Activated CD8-positive, alpha-beta T cell treated with anti-CD3 and anti-CD28 coated beads for 36 hours (primary cell): Measurements from ENCODE around the gene FABP7. TPM values are rescaled to one million over a fixed set of nuclear protein-coding genes. Genes with fewer than 3 reads are reported as not detected.

Experiments used
- ATAC-seq: fragments of 200-7000 bp; cut with Tn5 transposase; one replicate; pipeline ENCODE4 v1.10.0; 2021; ENCODE audit warnings: mild to moderate bottlenecking, moderate library complexity
- CTCF ChIA-PET: fragments of 350-600 bp; sonication (Branson Sonifier 250); formaldehyde crosslinking; loops from one replicate; lab custom pipeline; 2021; ENCODE audit warnings: antibody characterized with exemption; lab: Charles Lee
- POLR2A ChIA-PET: fragments of 350-600 bp; sonication (Branson Sonifier 250); formaldehyde crosslinking; loops from one replicate; lab custom pipeline; 2021; ENCODE audit warnings: antibody characterized with exemption; lab: Charles Lee
- DNase-seq: peaks from one replicate; pipeline ENCODE4 v3.0.0-alpha.2; 2020
- H3K27ac Mint-ChIP-seq: one replicate; pipeline ENCODE4 v1.8.0; 2021; ENCODE audit warnings: mild to moderate bottlenecking, mixed read lengths
- H3K27me3 Mint-ChIP-seq: one replicate; pipeline ENCODE4 v1.8.0; 2021; ENCODE audit warnings: mixed read lengths
- H3K36me3 Mint-ChIP-seq: one replicate; pipeline ENCODE4 v1.8.0; 2021; ENCODE audit warnings: low read depth, mixed read lengths
- H3K4me1 Mint-ChIP-seq: one replicate; pipeline ENCODE4 v1.8.0; 2021; ENCODE audit warnings: low read depth, mixed read lengths
- H3K4me3 Mint-ChIP-seq: one replicate; pipeline ENCODE4 v1.8.0; 2021; ENCODE audit warnings: mild to moderate bottlenecking, moderate library complexity, mixed read lengths
- H3K9me3 Mint-ChIP-seq: one replicate; pipeline ENCODE4 v1.8.0; 2021; ENCODE audit warnings: mixed read lengths
- intact Hi-C: fragments of 100-400 bp; cut with micrococcal nuclease; formaldehyde crosslinking; loops from one replicate; pipeline ENCODE4 v1.10.0; 2022
- total RNA-seq, 2 experiments: library from RNA; stranded (reverse); gene quantifications; one replicate each; pipeline ENCODE4 v1.2.3, GENCODE V29; 2021
- TF ChIP-seq, protein P1 (sequence below): fragments of 200-600 bp; IDR thresholded peaks from one replicate; pipeline ENCODE4 v1.8.0; 2022; ENCODE audit warnings: antibody characterized with exemption, mild to moderate bottlenecking

The FABP7 gene
- total RNA-seq, 2 experiments from 2014 or later, result not detected

DNA sequence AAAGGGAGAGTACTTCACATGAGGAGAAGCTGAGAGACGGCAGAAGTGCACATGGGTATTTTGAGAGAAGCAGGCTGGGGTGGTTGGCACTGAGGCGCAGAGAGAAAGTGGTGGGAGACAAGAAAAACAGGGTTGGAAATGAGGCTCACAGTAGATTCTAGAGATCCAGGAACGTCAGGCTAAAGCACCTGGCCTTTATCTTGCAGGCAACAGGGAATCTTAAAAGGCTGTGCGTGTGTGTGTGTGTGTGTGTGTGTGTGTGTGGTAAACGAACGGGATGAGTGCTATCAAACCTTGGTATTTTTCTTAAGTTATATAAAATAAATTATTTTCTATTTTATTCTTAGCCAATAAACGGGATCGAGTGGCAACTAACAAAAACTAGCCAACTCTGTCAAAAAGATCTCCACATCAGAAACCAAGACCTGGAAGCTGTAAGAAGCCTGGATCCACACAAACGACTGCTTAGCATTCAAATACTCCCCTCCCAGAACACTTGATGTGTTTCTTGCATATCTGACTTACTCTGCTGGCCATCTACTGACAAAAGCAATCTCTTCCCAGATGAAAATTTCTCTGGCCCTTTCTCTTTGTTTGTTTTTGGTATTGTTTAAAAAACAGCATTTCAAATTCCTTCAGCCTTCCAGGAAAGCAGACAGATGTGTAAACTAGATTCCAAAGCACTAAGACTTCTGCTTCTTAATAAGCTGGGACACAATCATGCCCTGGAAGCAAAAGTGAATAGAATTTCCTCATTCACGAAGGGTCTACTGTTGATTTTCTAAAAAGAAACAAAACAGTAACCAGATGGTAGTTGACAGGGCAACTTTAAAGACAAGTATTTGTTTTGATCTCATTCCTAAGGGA is 44.8 kb upstream of the FABP7 start:
- intact Hi-C loops, result loop anchor here (5.0 kb wide), 1 partner anchor 583 kb away; no protein-coding TSS in a partner anchor
- Mint-ChIP-seq H3K4me1 (no peaks in the 10 kb centered on the region), H3K27me3 (peaks cover 8% of the 10 kb centered on the region), H3K27ac (no peak overlapping the region), H3K9me3 (no peaks in the 10 kb centered on the region), H3K4me3 (no peak overlapping the region), H3K36me3 (no peaks in the 10 kb centered on the region)
- ChIA-PET CTCF (interaction anchor here (6.2 kb wide), 1 partner anchor 104 kb away, joined by 77 read pairs; no protein-coding TSS in a partner anchor), POLR2A (no interaction called here)
- TF ChIP-seq, protein P1, sequence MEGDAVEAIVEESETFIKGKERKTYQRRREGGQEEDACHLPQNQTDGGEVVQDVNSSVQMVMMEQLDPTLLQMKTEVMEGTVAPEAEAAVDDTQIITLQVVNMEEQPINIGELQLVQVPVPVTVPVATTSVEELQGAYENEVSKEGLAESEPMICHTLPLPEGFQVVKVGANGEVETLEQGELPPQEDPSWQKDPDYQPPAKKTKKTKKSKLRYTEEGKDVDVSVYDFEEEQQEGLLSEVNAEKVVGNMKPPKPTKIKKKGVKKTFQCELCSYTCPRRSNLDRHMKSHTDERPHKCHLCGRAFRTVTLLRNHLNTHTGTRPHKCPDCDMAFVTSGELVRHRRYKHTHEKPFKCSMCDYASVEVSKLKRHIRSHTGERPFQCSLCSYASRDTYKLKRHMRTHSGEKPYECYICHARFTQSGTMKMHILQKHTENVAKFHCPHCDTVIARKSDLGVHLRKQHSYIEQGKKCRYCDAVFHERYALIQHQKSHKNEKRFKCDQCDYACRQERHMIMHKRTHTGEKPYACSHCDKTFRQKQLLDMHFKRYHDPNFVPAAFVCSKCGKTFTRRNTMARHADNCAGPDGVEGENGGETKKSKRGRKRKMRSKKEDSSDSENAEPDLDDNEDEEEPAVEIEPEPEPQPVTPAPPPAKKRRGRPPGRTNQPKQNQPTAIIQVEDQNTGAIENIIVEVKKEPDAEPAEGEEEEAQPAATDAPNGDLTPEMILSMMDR, result no peak
- ATAC-seq, result no peak
- DNase-seq, result no peak

DNA sequence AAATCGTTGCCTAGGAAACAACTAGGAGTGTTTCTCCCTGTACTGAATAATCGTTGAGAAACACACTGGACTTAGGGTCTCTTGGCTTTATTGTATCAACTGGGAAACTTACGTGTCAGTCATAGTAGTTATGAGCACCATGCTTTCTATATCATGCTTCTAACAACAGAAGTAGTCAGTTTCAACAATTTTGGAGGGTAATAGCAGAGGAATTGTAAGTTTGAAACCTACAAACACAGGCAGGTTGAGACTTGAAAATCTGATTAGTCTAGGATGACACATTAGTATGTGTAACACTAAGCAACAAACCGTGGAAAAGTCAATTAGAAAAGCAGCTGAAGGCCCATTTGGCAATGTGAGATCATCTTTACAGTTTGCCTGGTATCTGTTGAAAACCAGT is 43.9 kb upstream of the FABP7 start:
- Mint-ChIP-seq H3K36me3 (no peaks in the 10 kb centered on the region), H3K4me1 (no peaks in the 10 kb centered on the region), H3K27me3 (peaks cover 5% of the 10 kb centered on the region), H3K27ac (no peak overlapping the region), H3K9me3 (no peaks in the 10 kb centered on the region), H3K4me3 (no peak overlapping the region)
- TF ChIP-seq, protein P1, result no peak
- ATAC-seq (no peak), DNase-seq (no peak)
- ChIA-PET CTCF (interaction anchor here (6.2 kb wide), 1 partner anchor 103 kb away, joined by 77 read pairs; no protein-coding TSS in a partner anchor), POLR2A (no interaction called here)
- intact Hi-C loops, result no loop called here

DNA sequence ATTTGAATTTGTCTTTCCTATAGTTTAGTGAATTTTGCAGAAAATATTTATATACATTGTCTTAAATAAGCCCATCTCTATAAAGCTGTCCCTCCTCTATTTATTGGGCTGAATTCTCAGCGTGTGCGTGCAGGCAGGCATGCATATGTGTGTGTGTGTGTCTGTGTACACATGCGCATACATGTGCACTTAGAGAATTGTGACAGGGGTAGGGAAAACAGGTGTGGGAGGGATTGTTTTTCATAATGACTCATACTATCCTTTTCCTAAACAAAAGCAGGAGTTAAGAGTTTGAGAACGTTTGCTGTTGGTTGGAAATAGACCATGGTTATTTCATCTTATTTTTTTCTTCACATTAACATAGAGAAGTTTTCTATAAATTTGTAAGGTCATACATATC is 43.4 kb upstream of the FABP7 start:
- DNase-seq, result no peak
- no peak overlapping the region for H3K27ac Mint-ChIP-seq
- ChIA-PET CTCF (no interaction called here), POLR2A (no interaction called here)
- TF ChIP-seq, protein P1, result no peak
- H3K9me3 Mint-ChIP-seq, result no peaks in the 10 kb centered on the region
- intact Hi-C loops, result no loop called here
- H3K36me3 Mint-ChIP-seq, result no peaks in the 10 kb centered on the region
- H3K4me1 Mint-ChIP-seq, result no peaks in the 10 kb centered on the region
- H3K27me3 Mint-ChIP-seq, result peaks cover 3% of the 10 kb centered on the region
- no peak for ATAC-seq
- H3K4me3 Mint-ChIP-seq, result no peak overlapping the region

DNA sequence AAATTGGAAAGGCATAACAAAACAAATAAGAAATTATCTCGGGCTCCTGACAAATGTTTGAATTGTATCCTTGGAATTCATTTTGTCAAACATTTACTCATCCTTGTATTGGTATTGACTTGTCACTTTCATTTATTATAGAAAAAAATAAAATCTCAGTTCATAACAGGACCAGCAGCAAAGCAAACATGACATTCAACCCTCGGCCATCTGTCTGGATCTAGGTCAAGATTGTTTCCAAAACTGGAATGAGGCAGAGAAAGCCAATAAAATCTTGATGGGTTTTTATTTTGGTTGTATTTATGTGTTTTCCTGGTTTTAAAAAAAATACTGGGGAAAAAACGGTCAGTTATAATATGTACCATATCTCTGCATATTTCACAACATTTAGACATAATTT is 42.9 kb upstream of the FABP7 start:
- H3K4me1 Mint-ChIP-seq, result no peaks in the 10 kb centered on the region
- no peak overlapping the region for H3K4me3 Mint-ChIP-seq
- no peaks in the 10 kb centered on the region for H3K9me3 Mint-ChIP-seq
- intact Hi-C loops, result no loop called here
- CTCF ChIA-PET, result no interaction called here
- DNase-seq, result no peak
- ATAC-seq, result no peak
- H3K36me3 Mint-ChIP-seq, result no peaks in the 10 kb centered on the region
- POLR2A ChIA-PET, result no interaction called here
- TF ChIP-seq, protein P1, result no peak
- H3K27me3 Mint-ChIP-seq, result peaks cover 3% of the 10 kb centered on the region
- H3K27ac Mint-ChIP-seq, result no peak overlapping the region

DNA sequence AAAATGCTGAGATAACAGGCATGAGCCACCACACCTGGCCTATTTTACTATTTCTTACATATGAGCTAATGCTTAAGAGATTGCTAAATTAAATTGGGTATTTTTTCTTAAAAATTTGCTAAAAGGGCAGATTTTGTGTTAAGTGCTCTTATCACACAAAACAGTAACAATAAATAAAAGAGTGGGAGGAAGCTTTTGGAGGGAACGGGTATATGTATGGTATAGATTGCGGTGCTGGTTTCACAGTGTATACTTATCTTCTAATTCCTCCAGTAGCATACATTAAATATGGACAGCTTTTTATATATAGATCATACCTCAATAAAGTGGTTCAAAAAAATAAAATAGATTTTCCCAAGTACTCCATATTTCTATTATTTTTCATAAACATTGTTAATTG is 39.4 kb upstream of the FABP7 start:
- intact Hi-C loops, result no loop called here
- no peaks in the 10 kb centered on the region for H3K4me1 Mint-ChIP-seq
- ChIA-PET POLR2A (no interaction called here), CTCF (interaction anchor here (1.3 to 1.4 kb wide), 2 partner anchors 10 to 13 kb away, joined by 6 to 8 read pairs; no protein-coding TSS in a partner anchor)
- no peak overlapping the region for H3K27ac Mint-ChIP-seq
- H3K27me3 Mint-ChIP-seq, result peaks cover 3% of the 10 kb centered on the region
- H3K4me3 Mint-ChIP-seq, result no peak overlapping the region
- TF ChIP-seq, protein P1, result no peak
- ATAC-seq (no peak), DNase-seq (no peak)
- no peaks in the 10 kb centered on the region for H3K36me3 Mint-ChIP-seq
- H3K9me3 Mint-ChIP-seq, result no peaks in the 10 kb centered on the region
